Fibroblast of skin of right quadriceps (primary cell): ENCODE data around the gene PKD2L1.

ENCODE experiments used
- DNase-seq: peaks from one replicate; pipeline ENCODE4 v3.0.0-alpha.2; 2013

PKD2L1 gene

GRCh38 chr10:100356067-100357017 lies 26.3 kb upstream of the PKD2L1 start:
- no peak for DNase-seq

- DNase-seq = no peak
Measured at GRCh38 chr10:100355086-100355485, 25.1 kb upstream of the PKD2L1 start.

DNA sequence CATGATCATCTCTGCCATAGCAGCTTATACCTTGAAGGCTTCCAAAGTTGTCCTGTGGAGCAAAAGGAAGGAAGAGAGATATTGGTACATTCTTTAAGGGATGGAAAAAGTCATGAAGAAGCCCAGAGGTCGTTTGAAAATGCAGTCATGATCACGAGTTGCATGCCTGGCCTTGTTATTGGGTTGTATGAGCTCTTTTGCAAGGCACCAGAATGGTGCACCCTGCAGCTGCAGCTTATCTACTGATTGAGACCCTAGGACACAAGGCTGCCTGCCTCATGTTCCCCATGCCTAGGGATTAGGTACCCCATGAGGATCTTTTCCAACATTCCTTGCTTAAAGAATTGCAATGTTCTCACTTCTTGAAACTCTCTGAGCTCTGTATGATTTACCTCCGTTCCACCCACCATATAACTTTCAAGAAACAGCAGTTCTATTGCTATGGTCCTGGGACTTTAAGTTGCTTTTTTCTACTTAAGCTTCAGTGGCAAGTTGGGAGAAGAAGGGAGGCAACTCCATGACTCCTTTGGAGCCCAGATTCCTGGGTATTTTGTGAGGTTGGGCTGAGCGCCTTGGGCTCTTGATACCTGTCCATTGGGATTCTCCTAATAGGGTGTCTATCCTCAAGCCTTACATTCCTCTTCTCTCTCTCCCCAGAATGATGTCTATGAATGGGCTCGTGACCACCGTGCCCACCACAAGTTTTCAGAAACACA lies 23.9 kb upstream of the PKD2L1 start:
- DNase-seq = no peak

DNA sequence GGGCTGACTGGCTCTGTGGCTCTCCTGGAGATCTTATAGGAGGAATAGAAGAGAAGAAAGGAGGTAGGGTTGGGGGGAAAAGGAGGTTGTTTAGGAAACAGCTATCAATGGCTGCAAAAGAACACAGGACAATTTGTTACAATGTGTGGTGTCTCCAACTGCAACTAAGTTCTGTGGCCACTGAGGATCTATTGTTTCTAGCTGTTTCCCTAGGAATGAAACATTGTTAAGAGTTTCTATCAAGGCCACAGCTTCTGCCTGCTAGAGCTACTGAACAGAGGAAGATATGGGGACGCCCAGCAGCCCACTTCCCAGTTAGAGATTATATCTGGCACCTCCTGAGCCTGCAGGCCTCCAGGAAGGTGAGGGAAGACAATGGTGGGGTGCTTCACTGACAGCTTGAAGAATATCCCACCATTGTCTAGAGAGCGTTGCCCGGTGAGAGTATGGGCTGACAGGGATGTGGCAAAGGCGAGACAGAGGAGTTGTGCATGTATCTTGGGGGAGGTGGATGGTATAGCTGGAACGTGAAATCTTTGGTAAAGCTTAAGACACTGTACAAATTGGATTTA lies 21.0 kb upstream of the PKD2L1 start:
- no peak for DNase-seq

GRCh38 chr10:100349672-100350071 lies 19.6 kb upstream of the PKD2L1 start:
- no peak for DNase-seq

- no peak for DNase-seq
Measured at GRCh38 chr10:100349087-100349486, 19.1 kb upstream of the PKD2L1 start.

DNA sequence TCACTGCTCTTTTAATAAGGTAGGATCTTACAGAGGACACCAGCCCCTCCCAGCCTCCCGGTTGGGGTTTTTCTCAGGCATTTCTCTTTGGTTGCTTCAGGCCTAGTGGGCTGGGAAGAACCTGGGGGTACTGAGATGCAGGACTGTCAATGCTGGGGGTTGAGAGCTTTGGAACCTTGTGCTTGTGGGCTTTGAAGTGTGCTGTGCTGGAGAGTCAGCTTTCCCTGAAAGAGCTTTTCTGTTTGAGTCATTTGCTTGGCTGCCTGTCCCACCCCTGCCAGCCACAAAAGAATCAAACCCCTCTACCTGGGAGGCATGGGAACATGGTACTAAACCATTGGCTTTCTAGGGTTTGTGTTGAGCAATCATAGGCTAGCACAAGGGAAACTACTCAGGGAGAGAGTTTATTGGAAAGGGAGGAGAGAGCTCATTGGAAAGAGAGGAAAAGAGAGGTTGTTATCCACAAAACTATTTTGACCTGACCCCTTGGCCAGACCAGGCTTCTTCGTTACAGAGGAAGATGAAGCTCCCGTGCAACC lies 18.4 kb upstream of the PKD2L1 start:
- DNase-seq = no peak

GRCh38 chr10:100347568-100348195 lies 17.7 kb upstream of the PKD2L1 start:
- no peak for DNase-seq

DNA sequence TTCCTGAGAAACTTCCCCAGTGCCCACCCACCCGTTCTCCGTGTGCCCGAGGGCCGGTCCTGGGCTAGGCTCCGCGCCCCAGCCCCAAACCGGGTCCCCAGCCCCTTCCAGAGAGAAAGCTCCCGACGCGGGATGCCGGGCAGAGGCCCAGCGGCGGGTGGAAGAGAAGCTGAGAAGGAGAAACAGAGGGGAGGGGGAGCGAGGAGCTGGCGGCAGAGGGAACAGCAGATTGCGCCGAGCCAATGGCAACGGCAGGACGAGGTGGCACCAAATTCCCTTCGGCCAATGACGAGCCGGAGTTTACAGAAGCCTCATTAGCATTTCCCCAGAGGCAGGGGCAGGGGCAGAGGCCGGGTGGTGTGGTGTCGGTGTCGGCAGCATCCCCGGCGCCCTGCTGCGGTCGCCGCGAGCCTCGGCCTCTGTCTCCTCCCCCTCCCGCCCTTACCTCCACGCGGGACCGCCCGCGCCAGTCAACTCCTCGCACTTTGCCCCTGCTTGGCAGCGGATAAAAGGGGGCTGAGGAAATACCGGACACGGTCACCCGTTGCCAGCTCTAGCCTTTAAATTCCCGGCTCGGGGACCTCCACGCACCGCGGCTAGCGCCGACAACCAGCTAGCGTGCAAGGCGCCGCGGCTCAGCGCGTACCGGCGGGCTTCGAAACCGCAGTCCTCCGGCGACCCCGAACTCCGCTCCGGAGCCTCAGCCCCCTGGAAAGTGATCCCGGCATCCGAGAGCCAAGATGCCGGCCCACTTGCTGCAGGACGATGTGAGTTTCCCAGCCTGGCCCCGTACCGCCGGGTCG lies 16.9 kb upstream of the PKD2L1 start, which contains the start of gene SCD:
TSS of gene SCD (plus strand) at position 469 of the 803 bp plus-strand sequence. CDS start at position 741, 272 bp downstream.
- DNase-seq = peak; percentile 94

- DNase-seq = peak; percentile 77
Measured at GRCh38 chr10:100346351-100346764, 16.3 kb upstream of the PKD2L1 start.

DNA sequence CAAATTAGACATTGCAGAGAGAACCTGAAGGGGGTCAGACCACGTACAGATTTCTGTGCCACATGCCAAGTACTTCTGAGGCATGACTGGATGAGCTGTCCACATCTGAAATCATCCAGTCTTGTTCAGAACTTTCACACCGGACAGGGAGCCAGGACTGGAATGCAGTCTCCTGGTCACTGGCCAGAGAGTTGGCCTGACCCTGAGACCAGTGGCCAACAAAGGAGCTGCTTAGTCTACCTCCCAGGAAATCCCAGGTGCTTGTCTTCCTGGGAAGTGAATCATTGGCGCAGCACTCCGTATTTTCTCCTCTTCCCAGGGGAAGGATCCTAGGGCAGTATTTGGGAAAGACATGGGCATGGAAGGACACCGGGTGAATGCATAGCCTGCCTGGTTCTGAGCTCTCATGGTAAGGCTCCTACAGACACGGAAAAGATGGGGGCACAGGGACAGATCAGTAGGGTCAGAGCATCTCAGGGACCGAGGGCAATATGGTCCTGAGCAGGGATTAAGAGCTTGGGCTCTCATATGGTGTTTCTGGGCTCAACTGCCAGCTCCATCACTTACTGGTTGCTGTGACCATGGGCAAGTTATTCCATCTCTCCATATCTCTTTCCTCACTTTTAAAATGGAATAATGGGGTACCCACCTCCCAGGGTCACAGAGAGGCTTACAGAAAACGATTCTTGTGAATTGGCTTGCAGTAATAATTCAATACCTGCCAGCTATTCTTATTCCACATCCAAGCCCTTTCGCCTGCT lies 15.7 kb upstream of the PKD2L1 start:
- peak; percentile 29 for DNase-seq

DNA sequence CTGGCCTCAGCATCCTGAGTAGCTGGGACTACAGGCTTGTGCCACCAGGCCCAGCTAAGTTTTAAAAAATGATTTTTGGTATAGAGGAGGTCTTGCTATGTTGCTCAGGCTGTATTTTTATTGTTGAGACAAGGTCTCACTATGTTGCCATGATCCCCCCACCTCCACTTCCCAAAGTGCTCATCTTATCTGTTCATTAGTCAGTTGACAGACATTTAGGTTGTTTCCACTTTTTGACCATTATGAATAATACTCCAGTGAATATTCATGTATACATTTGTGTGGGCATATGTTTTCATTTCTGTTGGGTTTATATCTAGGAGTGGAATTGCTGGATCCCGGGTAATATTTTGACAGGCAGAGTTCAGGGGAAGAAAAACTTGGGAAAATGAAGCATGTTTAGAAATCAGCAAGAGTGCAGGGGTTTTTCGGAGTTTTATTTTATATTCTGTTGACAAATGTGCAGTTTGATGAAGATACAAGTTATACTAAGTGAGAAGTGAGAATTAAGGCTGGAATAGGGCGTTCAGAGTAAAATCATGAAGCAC lies 14.3 kb upstream of the PKD2L1 start:
- no peak for DNase-seq

- no peak for DNase-seq
Measured at GRCh38 chr10:100342627-100342972, 12.6 kb upstream of the PKD2L1 start.

DNA sequence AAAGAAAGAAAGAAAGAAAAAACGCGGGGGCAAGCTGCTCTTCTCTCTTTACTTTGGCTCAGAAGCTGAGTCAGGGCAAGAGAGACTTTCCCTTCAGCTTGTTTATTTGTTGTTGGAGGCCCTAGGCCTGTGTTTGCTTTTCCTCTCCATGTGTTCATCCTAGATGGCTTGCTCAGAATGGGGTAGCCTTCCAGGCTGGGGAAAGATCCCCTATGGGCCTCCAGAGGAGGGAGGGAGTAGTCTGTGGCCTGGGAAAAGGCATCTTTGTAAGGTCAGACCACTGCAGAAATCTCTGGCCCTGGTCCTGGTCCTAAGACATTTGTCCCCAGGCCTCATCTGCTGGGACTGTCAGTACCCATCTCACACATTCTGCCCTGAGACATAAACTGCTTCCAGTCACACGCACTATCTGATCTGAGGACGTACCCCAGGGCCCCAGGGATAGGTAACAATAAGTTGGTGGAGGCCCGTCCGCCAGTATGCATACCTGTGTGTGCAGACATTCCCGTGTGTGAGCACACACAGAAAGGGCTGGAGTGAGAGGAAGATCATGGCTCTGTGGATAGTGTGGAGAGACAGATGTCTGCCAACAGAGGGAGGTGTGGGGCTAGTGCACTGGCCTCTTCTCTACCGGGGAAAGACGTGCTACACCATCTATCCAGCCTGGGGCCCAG lies 12.1 kb upstream of the PKD2L1 start:
- peak; percentile 63 for DNase-seq

DNA sequence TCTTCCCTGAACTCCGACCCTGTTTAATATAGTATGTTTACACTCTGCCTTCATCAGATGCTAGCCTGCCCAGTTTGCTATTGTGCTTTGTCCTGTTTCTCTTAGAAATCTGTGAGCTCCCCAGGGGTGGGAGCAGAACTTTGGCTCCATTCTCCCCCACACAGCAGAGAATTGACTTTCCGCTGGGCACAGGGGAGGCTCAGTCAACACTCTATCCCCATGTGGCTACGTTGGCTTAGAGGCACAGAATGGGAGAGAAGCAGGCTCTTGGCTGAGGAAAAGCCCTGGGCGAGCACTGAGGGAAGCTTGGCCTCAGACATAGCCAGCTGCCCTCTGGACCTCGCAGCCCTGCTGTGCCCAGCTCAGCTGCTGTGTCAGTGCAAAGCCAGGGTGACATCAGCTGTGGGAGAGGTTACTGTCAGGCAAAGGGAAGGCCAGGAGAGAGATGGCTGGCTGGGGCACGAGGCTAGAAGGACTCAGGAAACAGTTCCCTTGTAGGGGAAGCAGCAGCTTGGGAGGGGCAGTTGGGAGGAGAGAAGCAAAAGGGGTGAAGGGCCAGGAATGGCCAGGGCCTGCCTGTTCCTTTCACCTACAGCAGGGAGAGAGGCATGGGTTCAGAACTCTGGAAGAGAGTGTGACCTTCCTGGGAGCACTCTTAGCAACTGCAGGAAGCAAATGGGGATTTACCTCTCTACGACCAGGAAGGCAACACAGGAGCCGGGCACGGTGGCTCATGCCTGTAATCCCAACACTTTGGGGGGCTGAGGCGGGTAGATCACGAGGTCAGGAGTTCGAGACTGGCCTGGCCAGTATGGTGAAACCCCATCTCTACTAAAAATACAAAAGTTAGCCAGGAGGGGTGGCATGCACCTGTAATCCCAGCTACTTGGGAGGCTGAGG lies 11.2 kb upstream of the PKD2L1 start:
- DNase-seq = no peak

DNA sequence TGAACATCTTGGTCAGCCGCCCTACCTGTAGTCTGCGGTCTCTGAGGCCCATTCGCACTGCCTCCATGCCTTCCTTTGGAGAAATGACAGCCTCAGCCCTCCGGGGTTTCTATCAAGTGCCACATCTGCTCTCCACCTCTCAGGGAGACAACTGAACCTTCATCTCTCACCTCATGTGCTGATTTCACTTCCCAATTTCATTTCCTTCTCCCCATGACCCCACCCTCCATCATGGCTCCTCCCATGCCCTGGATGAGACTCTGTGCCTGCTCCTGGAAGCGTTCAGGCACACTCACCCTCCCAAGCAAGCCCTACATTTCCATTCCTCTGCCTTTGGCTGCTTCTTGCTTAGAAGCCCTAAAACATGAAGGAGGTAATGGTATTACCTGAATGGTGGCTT lies 9.2 kb upstream of the PKD2L1 start:
- DNase-seq = no peak

GRCh38 chr10:100338434-100339036 lies 8.5 kb upstream of the PKD2L1 start:
- DNase-seq = peak; percentile 44

DNA sequence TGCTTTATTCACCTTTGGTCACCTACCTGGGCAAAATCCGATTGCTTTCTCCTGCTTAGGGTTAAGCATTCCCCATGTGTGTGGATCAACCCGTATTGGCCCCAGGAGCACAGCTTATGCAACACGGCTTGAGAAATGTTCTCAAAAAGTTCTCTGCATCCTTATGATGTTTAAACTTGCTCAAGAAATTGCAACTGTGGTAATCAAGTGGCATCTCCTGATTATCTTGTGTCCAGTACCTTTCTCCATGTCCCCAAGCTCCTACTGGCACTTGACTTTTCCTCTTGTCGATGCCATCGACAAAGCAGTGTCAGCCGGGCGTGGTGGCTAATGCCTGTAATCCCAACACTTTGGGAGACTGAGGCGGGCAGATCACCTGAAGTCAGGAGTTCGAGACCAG lies 4.7 kb upstream of the PKD2L1 start:
- DNase-seq = no peak
